ENCODE data around the gene FETUB.
"Not testable (repeated sequence)": the region's sequence is repeated elsewhere in the genome, so short reads cannot be mapped to it uniquely, and the experiment has no call there.

Gene FETUB

GRCh38 chr3:186680869-186681268, 40.7 kb downstream of the FETUB start:
- DNase-seq: no peak

DNA sequence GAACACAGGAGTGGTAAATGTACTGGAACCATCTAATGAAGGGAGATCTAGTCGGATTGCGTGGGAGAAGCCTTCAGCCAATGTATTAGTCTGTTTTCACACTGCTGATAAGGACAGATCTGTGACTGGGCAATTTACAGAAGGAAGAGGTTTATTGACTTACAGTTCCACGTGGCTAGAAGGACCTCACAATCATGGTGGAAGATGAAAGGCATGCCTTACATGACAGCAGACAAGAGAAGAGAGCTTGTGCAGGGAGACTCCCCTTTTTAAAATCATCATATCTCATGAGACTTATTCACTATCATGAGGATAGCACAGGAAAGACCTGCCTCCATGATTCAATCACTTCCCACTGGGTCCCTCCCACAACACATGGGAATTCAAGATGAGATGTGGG, 42.6 kb downstream of the FETUB start:
- DNase-seq: no peak

DNA sequence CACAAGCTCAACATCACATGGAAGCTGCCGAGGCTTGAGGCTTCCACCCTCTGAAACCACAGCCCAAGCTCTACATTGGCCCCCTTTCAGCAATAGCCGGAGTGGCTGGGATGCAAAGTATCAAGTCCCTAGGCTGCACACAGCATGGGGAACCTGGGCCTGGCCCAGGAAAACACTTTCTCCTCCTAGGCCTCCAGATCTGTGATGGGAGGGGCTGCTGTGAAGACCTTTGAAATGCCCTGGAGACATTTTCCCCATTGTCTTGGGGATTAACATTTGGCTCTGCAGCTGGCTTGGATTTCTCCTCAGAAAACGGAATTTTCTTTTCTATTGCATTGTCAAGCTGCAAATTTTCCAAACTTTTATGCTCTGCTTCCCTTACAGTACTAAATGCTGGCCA, 43.8 kb downstream of the FETUB start:
- no peak for DNase-seq

DNA sequence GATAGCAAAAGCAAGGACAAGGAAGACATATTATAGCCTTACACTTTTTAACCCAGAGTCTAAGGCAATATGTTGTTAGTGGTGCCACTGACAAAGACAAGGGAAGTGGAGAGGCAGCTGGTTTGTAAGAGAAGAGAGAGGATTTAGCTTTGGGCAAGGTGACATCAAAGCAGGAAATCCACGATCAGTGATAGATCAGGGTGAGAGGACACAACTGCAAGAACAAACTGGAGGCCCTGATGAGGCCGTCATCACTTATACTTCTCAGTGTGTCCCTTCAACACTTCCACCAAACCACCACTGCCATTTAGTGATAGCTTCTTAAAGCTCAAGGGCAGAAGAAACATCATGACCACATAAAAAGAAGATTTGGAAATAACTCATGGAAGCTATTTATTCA, 46.3 kb downstream of the FETUB start:
- DNase-seq: not testable (repeated sequence)

GRCh38 chr3:186687120-186687651, 47.0 kb downstream of the FETUB start:
- DNase-seq: no peak

DNA sequence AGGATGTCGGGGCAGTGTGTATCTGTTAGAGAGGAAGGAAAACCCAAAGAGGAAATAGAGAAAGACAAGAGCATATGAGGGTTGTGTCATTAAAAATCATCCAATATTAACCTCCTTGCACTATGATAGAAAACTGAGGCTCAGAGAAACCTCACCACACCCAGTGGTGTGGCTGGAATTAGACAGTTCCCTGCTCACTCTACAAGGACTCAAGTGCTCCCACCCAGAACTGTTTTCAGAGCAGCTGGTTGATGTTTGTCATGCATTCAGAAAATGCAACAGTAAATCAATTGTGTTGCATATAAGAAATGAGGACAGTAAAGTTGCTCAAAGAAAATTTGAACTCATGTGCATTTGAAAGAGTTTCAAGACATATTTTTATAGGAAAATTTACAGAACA, 50.1 kb downstream of the FETUB start:
- DNase-seq: not testable (repeated sequence)

DNA sequence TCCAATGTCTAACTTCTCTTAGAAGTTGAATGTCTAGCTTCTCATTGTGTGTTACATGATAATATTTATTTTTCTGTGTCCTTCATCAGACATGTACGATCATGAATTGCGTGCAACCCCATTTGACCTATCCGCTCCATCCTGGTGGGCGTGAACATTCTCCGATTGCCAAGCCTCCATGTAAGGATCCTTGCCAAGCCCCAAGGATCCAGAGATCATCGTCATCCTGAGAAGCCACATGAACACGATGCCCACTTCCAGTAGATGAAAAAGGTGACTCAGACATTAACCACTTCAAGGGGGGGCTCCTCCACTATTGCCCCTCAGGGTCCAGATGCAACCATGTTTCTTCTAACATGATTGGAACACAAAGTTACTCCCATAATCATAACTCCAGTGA, 51.5 kb downstream of the FETUB start:
- DNase-seq: no peak

DNA sequence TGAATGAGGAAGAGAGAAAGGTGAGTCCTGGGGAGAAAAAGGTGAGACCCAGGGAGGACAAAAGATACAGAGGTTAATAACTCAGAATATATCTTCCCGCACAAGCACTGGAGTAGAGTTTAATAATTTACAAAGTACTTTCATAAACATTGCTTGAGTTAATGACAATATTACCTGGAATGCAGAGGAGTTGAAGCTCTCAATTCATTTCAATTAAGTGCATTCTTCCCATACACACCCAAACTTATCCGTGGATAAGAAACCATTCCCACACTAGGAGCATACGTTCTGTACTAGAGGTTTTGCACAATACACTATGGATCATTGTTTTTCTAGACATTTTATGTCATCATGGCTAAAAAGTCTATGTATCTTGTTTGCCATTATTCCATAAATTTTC, 53.6 kb downstream of the FETUB start:
- DNase-seq: no peak

- no peak for DNase-seq
Measured at GRCh38 chr3:186694288-186695032, 54.3 kb downstream of the FETUB start.

GRCh38 chr3:186696522-186696921, 56.3 kb downstream of the FETUB start:
- no peak for DNase-seq

GRCh38 chr3:186697510-186697909, 57.3 kb downstream of the FETUB start:
- no peak for DNase-seq

GRCh38 chr3:186700267-186700666, 60.1 kb downstream of the FETUB start:
- no peak for DNase-seq

GRCh38 chr3:186702451-186702850, 62.3 kb downstream of the FETUB start:
- not testable (repeated sequence) for DNase-seq
